GM19328 (cell line): ENCODE data around the gene GNAO1.

Source experiments
- ATAC-seq: cut with Tn5 transposase; IDR thresholded peaks from one replicate; pipeline ENCODE4 v1.9.1; 2021; ENCODE audit warnings: mild to moderate bottlenecking, moderate library complexity; ENCODE audit not compliant: unreplicated experiment

GNAO1 gene

GRCh38 chr16:56306690-56307533, 115.6 kb downstream of the GNAO1 start:
- ATAC-seq: no peak

- ATAC-seq: no peak
These were observed 116.2 kb downstream of the GNAO1 start for GRCh38 chr16:56307534-56307873.

GRCh38 chr16:56309008-56309407, 117.7 kb downstream of the GNAO1 start:
- no peak for ATAC-seq

- no peak for ATAC-seq
These were observed 119.4 kb downstream of the GNAO1 start for GRCh38 chr16:56310690-56311089.

GRCh38 chr16:56311208-56312027, 120.1 kb downstream of the GNAO1 start:
- no peak for ATAC-seq

GRCh38 chr16:56312028-56312300, 120.7 kb downstream of the GNAO1 start:
- ATAC-seq: no peak

GRCh38 chr16:56312556-56312955, 121.3 kb downstream of the GNAO1 start:
- ATAC-seq: no peak

GRCh38 chr16:56314244-56314850, 123.1 kb downstream of the GNAO1 start:
- ATAC-seq: no peak

- no peak for ATAC-seq
These were observed 124.7 kb downstream of the GNAO1 start for GRCh38 chr16:56315955-56316354.

- ATAC-seq: no peak
These were observed 125.3 kb downstream of the GNAO1 start for GRCh38 chr16:56316545-56316944.

GRCh38 chr16:56317998-56318826, 126.9 kb downstream of the GNAO1 start:
- ATAC-seq: peak; percentile 91

- ATAC-seq: no peak
These were observed 127.5 kb downstream of the GNAO1 start for GRCh38 chr16:56318827-56319140.

- ATAC-seq: no peak
These were observed 128.1 kb downstream of the GNAO1 start for GRCh38 chr16:56319376-56319775.

- no peak for ATAC-seq
These were observed 128.8 kb downstream of the GNAO1 start for GRCh38 chr16:56320056-56320455.

- no peak for ATAC-seq
These were observed 129.7 kb downstream of the GNAO1 start for GRCh38 chr16:56320811-56321558.

GRCh38 chr16:56321571-56321970, 130.3 kb downstream of the GNAO1 start:
- ATAC-seq: no peak

GRCh38 chr16:56324406-56324805, 133.1 kb downstream of the GNAO1 start:
- no peak for ATAC-seq

- ATAC-seq: no peak
These were observed 134.7 kb downstream of the GNAO1 start for GRCh38 chr16:56325956-56326355.

GRCh38 chr16:56327071-56327928, 136.0 kb downstream of the GNAO1 start:
- ATAC-seq: no peak

GRCh38 chr16:56327929-56328258, 136.6 kb downstream of the GNAO1 start:
- no peak for ATAC-seq
